GM23248 (cell line): Measurements from ENCODE around the gene FMN2.

Experiments used
- EZH2 ChIP-seq: fragments of 200-600 bp; sonication (generic); IDR thresholded peaks from 2 replicates; pipeline ENCODE4 v1.6.1; 2018; ENCODE audit warnings: antibody characterized with exemption, mild to moderate bottlenecking; ENCODE audit not compliant: insufficient read depth, poor library complexity, severe bottlenecking
- EZH2phosphoT487 ChIP-seq: fragments of 200-600 bp; sonication (generic); IDR thresholded peaks from 2 replicates; pipeline ENCODE4 v1.6.1; 2018; ENCODE audit warnings: antibody characterized with exemption, moderate library complexity, mild to moderate bottlenecking, low read depth; ENCODE audit not compliant: insufficient read depth

GRCh38 chr1:240332672-240333071 lies 241.0 kb downstream of the FMN2 start:
- no peak for TF ChIP-seq EZH2
- TF ChIP-seq EZH2phosphoT487 = no peak
